IMR-90 (cell line): ENCODE results near the gene GRAMD1C. TPM values are rescaled to one million over a fixed set of nuclear protein-coding genes. Genes with fewer than 3 reads are reported as not detected.

Experiments
- ATAC-seq: fragments of 200-7000 bp; cut with Tn5 transposase; 2 replicates; pipeline ENCODE4 v1.9.1; 2020; ENCODE audit warnings: low read depth, mild to moderate bottlenecking, moderate library complexity
- BruUV-seq: library from RNA; stranded (reverse); fragments of 400-500 nt; replicated peaks from 2 replicates; lab custom pipeline; 2021; lab: Mats Ljungman, UMichigan
- CTCF ChIA-PET: fragments of 300-600 bp; formaldehyde crosslinking; extraction: SDS; loops from one replicate; lab custom pipeline; 2021; ENCODE audit warnings: antibody characterized with exemption; lab: Yijun Ruan, JAX
- POLR2A ChIA-PET: fragments of 300-600 bp; sonication (Branson Sonifier 250); formaldehyde crosslinking; loops from one replicate; lab custom pipeline; 2022; ENCODE audit warnings: antibody characterized with exemption; ENCODE audit not compliant: unreplicated experiment; lab: Charles Lee
- DNase-seq: peaks from one replicate; pipeline ENCODE4 v3.0.0; 2013
- H2AFZ ChIP-seq: replicated peaks from 2 replicates; pipeline ENCODE3; 2013; ENCODE audit warnings: low read length, mild to moderate bottlenecking; ENCODE audit not compliant: poor library complexity
- H2AK5ac ChIP-seq: 2 replicates; pipeline ENCODE4 v1.6.1; 2013; ENCODE audit warnings: low read depth, low read length, inconsistent platforms
- H2AK9ac ChIP-seq: replicated peaks from 2 replicates; pipeline ENCODE3; 2013; ENCODE audit warnings: mild to moderate bottlenecking, low read depth, low read length, moderate library complexity; ENCODE audit not compliant: poor library complexity
- H2BK120ac ChIP-seq: 2 replicates; pipeline ENCODE4 v1.6.1; 2013; ENCODE audit warnings: low read depth, low read length, inconsistent platforms
- H2BK15ac ChIP-seq: 3 replicates; pipeline ENCODE4 v1.6.1; 2013; ENCODE audit warnings: low read depth, low read length, inconsistent platforms
- H2BK20ac ChIP-seq: 2 replicates; pipeline ENCODE4 v1.6.1; 2013; ENCODE audit warnings: low read depth, mild to moderate bottlenecking, inconsistent platforms, low read length, moderate library complexity
- H2BK5ac ChIP-seq: 2 replicates; pipeline ENCODE4 v1.6.1; 2013; ENCODE audit warnings: mild to moderate bottlenecking, low read depth, low read length, inconsistent platforms; ENCODE audit not compliant: poor library complexity, severe bottlenecking
- H3K14ac ChIP-seq: replicated peaks from 2 replicates; pipeline ENCODE4 v1.6.1; 2013; ENCODE audit warnings: low read depth, low read length, inconsistent platforms
- H3K18ac ChIP-seq: 2 replicates; pipeline ENCODE4 v1.6.1; 2013; ENCODE audit warnings: low read depth, low read length, control low read depth
- H3K23ac ChIP-seq: 2 replicates; pipeline ENCODE4 v1.6.1; 2013; ENCODE audit warnings: low read depth, low read length, inconsistent platforms
- H3K27ac ChIP-seq: 2 replicates; pipeline ENCODE4 v1.5.1; 2013; ENCODE audit warnings: mild to moderate bottlenecking, control low read depth, low read length; ENCODE audit not compliant: insufficient read depth
- H3K27me3 ChIP-seq: 2 replicates; pipeline ENCODE4 v1.6.1; 2013; ENCODE audit warnings: low read length; ENCODE audit not compliant: control insufficient read depth, insufficient read depth
- H3K36me3 ChIP-seq: 2 replicates; pipeline ENCODE4 v1.6.1; 2013; ENCODE audit warnings: low read length, mixed read lengths; ENCODE audit not compliant: control insufficient read depth, insufficient read depth
- H3K4ac ChIP-seq: 2 replicates; pipeline ENCODE4 v1.6.1; 2013; ENCODE audit warnings: low read depth, low read length, inconsistent platforms
- H3K4me1 ChIP-seq: 2 replicates; pipeline ENCODE4 v1.6.1; 2013; ENCODE audit warnings: low read length, mixed read lengths; ENCODE audit not compliant: control insufficient read depth, insufficient read depth
- H3K4me2 ChIP-seq: 2 replicates; pipeline ENCODE4 v1.6.1; 2013; ENCODE audit warnings: low read depth, mild to moderate bottlenecking, control low read depth, low read length, moderate library complexity
- H3K4me3 ChIP-seq: 2 replicates; pipeline ENCODE4 v1.5.1; 2013; ENCODE audit warnings: low read depth, mild to moderate bottlenecking, control low read depth, low read length, moderate library complexity; ENCODE audit not compliant: insufficient read depth
- H3K56ac ChIP-seq: 2 replicates; pipeline ENCODE4 v1.6.1; 2013; ENCODE audit warnings: low read length, inconsistent platforms; ENCODE audit not compliant: insufficient read depth; ENCODE audit errors: extremely low read depth
- H3K79me1 ChIP-seq, 2 experiments: 2 replicates each; pipeline ENCODE4 v1.6.1; 2013; ENCODE audit warnings: low read length in 2 of 2, inconsistent platforms in 1 of 2, low read depth in 1 of 2
- H3K9ac ChIP-seq: 2 replicates; pipeline ENCODE4 v1.6.1; 2013; ENCODE audit warnings: low read depth, low read length, control low read depth
- H3K9me1 ChIP-seq: 2 replicates; pipeline ENCODE4 v1.6.1; 2013; ENCODE audit warnings: low read length, inconsistent platforms; ENCODE audit not compliant: insufficient read depth
- H3K9me3 ChIP-seq: 2 replicates; pipeline ENCODE4 v1.6.1; 2013; ENCODE audit warnings: low read length; ENCODE audit not compliant: control insufficient read depth, insufficient read depth
- H4K20me1 ChIP-seq: 2 replicates; pipeline ENCODE4 v1.6.1; 2013; ENCODE audit warnings: low read length, inconsistent platforms; ENCODE audit not compliant: insufficient read depth
- H4K5ac ChIP-seq: 2 replicates; pipeline ENCODE4 v1.6.1; 2013; ENCODE audit warnings: mild to moderate bottlenecking, low read depth, low read length, control low read depth
- H4K8ac ChIP-seq, 2 experiments: 2 replicates each; pipeline ENCODE4 v1.6.1; 2013; ENCODE audit warnings: low read depth in 2 of 2, low read length in 2 of 2, control low read depth in 1 of 2, inconsistent platforms in 1 of 2
- H4K91ac ChIP-seq: 2 replicates; pipeline ENCODE4 v1.6.1; 2013; ENCODE audit warnings: low read depth, low read length, inconsistent platforms; ENCODE audit not compliant: insufficient read depth
- BHLHE40 ChIP-seq: fragments of 150-350 bp; IDR thresholded peaks from 2 replicates; pipeline ENCODE4 v1.6.1; 2016; ENCODE audit warnings: mild to moderate bottlenecking, low read depth, low read length
- FOS ChIP-seq: fragments of 150-350 bp; IDR thresholded peaks from 2 replicates; pipeline ENCODE4 v1.6.1; 2016; ENCODE audit warnings: low read depth, low read length
- MAZ ChIP-seq: IDR thresholded peaks from 2 replicates; pipeline ENCODE4 v1.6.1; 2012; ENCODE audit warnings: low read depth, mild to moderate bottlenecking, low read length, improper control_type of control experiment, moderate library complexity, borderline replicate concordance
- NFE2L2 ChIP-seq: fragments of 150-350 bp; IDR thresholded peaks from 2 replicates; pipeline ENCODE4 v1.6.1; 2016; ENCODE audit warnings: low read depth, mild to moderate bottlenecking, low read length
- RAD21 ChIP-seq: IDR thresholded peaks from 2 replicates; pipeline ENCODE4 v1.6.1; 2012; ENCODE audit warnings: low read length, improper control_type of control experiment
- RFX5 ChIP-seq: IDR thresholded peaks from 2 replicates; pipeline ENCODE4 v1.8.0; 2012; ENCODE audit warnings: low read depth, mild to moderate bottlenecking, low read length, moderate library complexity
- WGBS, 2 experiments: methylation state at CpG; one replicate each; pipeline versions ENCODE4 v1.1.5 to v1.1.7; 2013; ENCODE audit warnings: missing lambda C conversion rate in 2 of 2; ENCODE audit not compliant: insufficient read length in 1 of 2; ENCODE audit errors: extremely low coverage in 2 of 2; 5-methylcytosine and 5-hydroxymethylcytosine counted together
- dilution Hi-C: fragments of 300-500 bp; cut with HindIII; formaldehyde crosslinking; loops from one replicate; pipeline ENCODE4 v1.14.3; 2018; ENCODE audit warnings: low sequenced_read_pairs; ENCODE audit not compliant: unreplicated experiment
- in situ Hi-C: fragments of 300-500 bp; cut with MboI; formaldehyde crosslinking; loops from 3 replicates; pipeline ENCODE4 v1.14.3; 2019; ENCODE audit warnings: low sequenced_read_pairs, inconsistent platforms, mixed read lengths
- intact Hi-C: fragments of 100-400 bp; cut with micrococcal nuclease; formaldehyde crosslinking; loops from 2 replicates; pipeline ENCODE4 v1.10.0; 2022
- polyA plus RNA-seq, 3 experiments: library from polyadenylated mRNA; depleted of rRNA; stranded (reverse); fragments of >200 nt; gene quantifications; 2 replicates each; pipeline ENCODE4 v1.2.3, GENCODE V29; 2012; ENCODE audit warnings: low replicate concordance in 1 of 3
- total RNA-seq: library from RNA; depleted of rRNA; stranded (reverse); fragments of >200 nt; gene quantifications from 2 replicates; pipeline ENCODE4 v1.2.3, GENCODE V29; 2012
- TF ChIP-seq, protein P1 (sequence below): conservative IDR thresholded peaks from 2 replicates; pipeline ENCODE4 v1.5.1; 2012; ENCODE audit warnings: mild to moderate bottlenecking, low read depth, low read length, improper control_type of control experiment
- TF ChIP-seq, protein P2 (sequence below): fragments of 150-350 bp; IDR thresholded peaks from 2 replicates; pipeline ENCODE4 v1.6.1; 2017; ENCODE audit warnings: mild to moderate bottlenecking, antibody characterized with exemption, low read length, low read depth

Gene GRAMD1C
- total and polyA plus RNA-seq, 2 of the 4 experiments (the other 2 are of a cell fraction), result 2.5 to 5.0 TPM

DNA sequence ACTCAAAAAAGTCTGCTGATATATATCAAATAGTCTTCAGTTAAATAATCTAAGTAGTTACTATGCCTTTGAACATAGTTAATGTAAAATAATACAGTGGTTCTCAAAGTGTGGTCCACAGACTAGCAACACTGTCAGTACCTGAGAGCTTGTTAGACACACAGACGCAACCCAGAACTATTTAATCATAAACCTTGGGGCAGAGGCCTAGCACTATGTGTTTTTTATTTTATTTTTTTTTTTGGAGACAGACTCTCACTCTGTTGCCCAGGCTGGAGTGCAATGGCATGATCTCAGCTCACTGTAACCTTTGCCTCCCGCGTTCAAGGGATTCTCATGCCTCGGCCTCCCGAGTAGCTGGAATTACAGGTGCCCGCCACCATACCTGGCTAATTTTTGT, 34.7 kb downstream of the GRAMD1C start:
- no peaks in the 10 kb centered on the region for H3K36me3 ChIP-seq
- no peak overlapping the region for H3K27ac ChIP-seq
- no peak overlapping the region for H2BK5ac ChIP-seq
- no peak overlapping the region for H3K18ac ChIP-seq
- H3K4ac ChIP-seq, result no peak overlapping the region
- H2BK15ac ChIP-seq, result no peak overlapping the region
- in situ Hi-C loops, result no loop called here
- no TSS peak for BruUV-seq
- H4K91ac ChIP-seq, result no peak overlapping the region
- H3K23ac ChIP-seq, result no peak overlapping the region
- no peak overlapping the region for H2AFZ ChIP-seq
- no peak overlapping the region for H2BK120ac ChIP-seq
- no peak overlapping the region for H2AK9ac ChIP-seq
- no peak overlapping the region for H2AK5ac ChIP-seq
- dilution Hi-C loops, result no loop called here
- H2BK20ac ChIP-seq, result no peak overlapping the region
- H3K27me3 ChIP-seq, result no peaks in the 10 kb centered on the region
- H3K4me1 ChIP-seq, result no peaks in the 10 kb centered on the region
- no peak overlapping the region for H3K56ac ChIP-seq
- H3K4me2 ChIP-seq, result no peak overlapping the region
- intact Hi-C loops, result no loop called here
- WGBS, 2 experiments, result no CpG with 5 or more reads among the region's 6 CpGs
- DNase-seq (no peak), ATAC-seq (no peak)
- H3K9ac ChIP-seq, result no peak overlapping the region
- H4K20me1 ChIP-seq, result no peaks in the 10 kb centered on the region
- ChIA-PET CTCF (interaction anchor here (0.6 kb wide), 1 partner anchor 220 kb away, joined by 3 read pairs; no protein-coding TSS in a partner anchor), POLR2A (no interaction called here)
- no peak overlapping the region for H3K4me3 ChIP-seq
- TF ChIP-seq, protein P1, sequence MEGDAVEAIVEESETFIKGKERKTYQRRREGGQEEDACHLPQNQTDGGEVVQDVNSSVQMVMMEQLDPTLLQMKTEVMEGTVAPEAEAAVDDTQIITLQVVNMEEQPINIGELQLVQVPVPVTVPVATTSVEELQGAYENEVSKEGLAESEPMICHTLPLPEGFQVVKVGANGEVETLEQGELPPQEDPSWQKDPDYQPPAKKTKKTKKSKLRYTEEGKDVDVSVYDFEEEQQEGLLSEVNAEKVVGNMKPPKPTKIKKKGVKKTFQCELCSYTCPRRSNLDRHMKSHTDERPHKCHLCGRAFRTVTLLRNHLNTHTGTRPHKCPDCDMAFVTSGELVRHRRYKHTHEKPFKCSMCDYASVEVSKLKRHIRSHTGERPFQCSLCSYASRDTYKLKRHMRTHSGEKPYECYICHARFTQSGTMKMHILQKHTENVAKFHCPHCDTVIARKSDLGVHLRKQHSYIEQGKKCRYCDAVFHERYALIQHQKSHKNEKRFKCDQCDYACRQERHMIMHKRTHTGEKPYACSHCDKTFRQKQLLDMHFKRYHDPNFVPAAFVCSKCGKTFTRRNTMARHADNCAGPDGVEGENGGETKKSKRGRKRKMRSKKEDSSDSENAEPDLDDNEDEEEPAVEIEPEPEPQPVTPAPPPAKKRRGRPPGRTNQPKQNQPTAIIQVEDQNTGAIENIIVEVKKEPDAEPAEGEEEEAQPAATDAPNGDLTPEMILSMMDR, result no peak
- TF ChIP-seq RFX5 (no peak), RAD21 (no peak), BHLHE40 (no peak), FOS (no peak), MAZ (no peak), NFE2L2 (no peak)
- TF ChIP-seq, protein P2, sequence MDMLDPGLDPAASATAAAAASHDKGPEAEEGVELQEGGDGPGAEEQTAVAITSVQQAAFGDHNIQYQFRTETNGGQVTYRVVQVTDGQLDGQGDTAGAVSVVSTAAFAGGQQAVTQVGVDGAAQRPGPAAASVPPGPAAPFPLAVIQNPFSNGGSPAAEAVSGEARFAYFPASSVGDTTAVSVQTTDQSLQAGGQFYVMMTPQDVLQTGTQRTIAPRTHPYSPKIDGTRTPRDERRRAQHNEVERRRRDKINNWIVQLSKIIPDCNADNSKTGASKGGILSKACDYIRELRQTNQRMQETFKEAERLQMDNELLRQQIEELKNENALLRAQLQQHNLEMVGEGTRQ, result no peak
- no peak overlapping the region for H3K14ac ChIP-seq
- H4K5ac ChIP-seq, result no peak overlapping the region
- H3K9me1 ChIP-seq, result no peaks in the 10 kb centered on the region
- H3K9me3 ChIP-seq, result no peaks in the 10 kb centered on the region
- H3K79me1 ChIP-seq, result no peaks in the 10 kb centered on the region; a peak in 1 of 4 replicates
- H4K8ac ChIP-seq, result no peak overlapping the region
